ENCODE results near the gene SAMD14. TPM values are rescaled to one million over a fixed set of nuclear protein-coding genes. Genes with fewer than 3 reads are reported as not detected.

The SAMD14 gene
- total RNA-seq, 1 experiment from 2014 or later, result not detected

DNA sequence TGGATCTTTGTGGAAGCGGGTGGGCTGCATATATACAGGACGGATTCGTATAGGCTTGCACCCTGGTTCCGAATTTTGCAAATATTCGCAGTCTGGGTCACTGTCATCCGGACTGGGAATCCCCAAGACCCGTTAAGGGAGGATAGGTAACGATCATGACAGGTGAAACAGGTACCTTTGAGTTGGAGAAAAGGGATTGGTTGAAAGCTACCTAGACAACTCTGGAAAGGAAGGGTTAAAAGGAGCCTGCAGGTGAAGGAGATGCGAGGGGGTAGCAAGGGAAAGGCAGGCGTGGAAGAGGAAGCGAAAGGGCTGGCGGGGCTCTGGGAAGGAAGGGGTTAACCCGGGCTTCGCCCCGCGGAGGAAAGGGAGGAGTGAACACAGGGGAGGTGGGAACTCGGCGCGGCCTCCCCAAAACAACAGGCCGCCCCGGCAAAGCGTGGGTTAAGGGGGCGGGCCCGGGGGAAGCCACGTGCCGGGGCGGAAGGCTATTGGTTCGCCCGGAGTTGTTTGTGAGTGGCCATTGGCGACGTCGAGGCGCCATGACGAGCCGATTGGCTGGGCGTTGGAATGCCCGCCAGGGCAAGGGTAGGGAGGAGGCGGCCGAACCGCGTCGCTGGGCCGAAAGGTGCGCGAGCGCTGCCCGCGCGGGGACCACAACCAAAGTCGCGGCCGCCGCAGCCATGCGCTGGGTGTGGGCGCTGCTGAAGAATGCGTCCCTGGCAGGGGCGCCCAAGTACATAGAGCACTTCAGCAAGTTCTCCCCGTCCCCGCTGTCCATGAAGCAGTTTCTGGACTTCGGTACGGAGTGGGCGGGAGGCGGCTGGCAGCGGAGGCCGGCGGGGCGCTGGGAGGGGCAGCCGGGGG lies 35.0 kb downstream of the SAMD14 start, which contains the start of gene PDK2:
Gene PDK2 (plus strand): TSS at position 599 of the 867 bp plus-strand sequence. CDS start 85 bp downstream, at position 684.
- CTCF ChIA-PET, result interaction anchor here (0.6 to 3.8 kb wide), 27 partner anchors 9 to 203 kb away, joined by 3 to 34 read pairs (median 5); partner anchors contain the start of gene ITGA3
- BruUV-seq (replicated peaks), result no TSS peak

GRCh38 chr17:50094243-50094752 lies 35.7 kb downstream of the SAMD14 start:
- intact Hi-C loops (cut with micrococcal nuclease; ENCODE audit: unreplicated experiment), result loop anchor here (2.0 to 5.0 kb wide), 3 partner anchors 37 to 203 kb away; partner anchors contain the start of gene ITGA3
- peaks cover 69% of the 10 kb centered on the region for H3K36me3 Mint-ChIP-seq (ENCODE audit: insufficient read depth, unreplicated experiment)
- peak overlapping the region; percentile 89 for H3K27ac Mint-ChIP-seq (ENCODE audit: unreplicated experiment)
- no peaks in the 10 kb centered on the region for H3K27me3 Mint-ChIP-seq (ENCODE audit: unreplicated experiment)
- BruUV-seq (replicated peaks), result no TSS peak
- DNase-seq, result peak; percentile 95
- no peaks in the 10 kb centered on the region for H3K9me3 Mint-ChIP-seq (ENCODE audit: low read depth, unreplicated experiment)
- H3K4me1 Mint-ChIP-seq (ENCODE audit: low read depth, unreplicated experiment), result peaks cover 42% of the 10 kb centered on the region
- TF ChIP-seq, protein P1, sequence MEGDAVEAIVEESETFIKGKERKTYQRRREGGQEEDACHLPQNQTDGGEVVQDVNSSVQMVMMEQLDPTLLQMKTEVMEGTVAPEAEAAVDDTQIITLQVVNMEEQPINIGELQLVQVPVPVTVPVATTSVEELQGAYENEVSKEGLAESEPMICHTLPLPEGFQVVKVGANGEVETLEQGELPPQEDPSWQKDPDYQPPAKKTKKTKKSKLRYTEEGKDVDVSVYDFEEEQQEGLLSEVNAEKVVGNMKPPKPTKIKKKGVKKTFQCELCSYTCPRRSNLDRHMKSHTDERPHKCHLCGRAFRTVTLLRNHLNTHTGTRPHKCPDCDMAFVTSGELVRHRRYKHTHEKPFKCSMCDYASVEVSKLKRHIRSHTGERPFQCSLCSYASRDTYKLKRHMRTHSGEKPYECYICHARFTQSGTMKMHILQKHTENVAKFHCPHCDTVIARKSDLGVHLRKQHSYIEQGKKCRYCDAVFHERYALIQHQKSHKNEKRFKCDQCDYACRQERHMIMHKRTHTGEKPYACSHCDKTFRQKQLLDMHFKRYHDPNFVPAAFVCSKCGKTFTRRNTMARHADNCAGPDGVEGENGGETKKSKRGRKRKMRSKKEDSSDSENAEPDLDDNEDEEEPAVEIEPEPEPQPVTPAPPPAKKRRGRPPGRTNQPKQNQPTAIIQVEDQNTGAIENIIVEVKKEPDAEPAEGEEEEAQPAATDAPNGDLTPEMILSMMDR (IDR thresholded peaks at IDR 0.05; ENCODE audit: unreplicated experiment), result peak; percentile 97
- CTCF ChIA-PET, result interaction anchor here (0.6 to 3.8 kb wide), 30 partner anchors 10 to 1881 kb away, joined by 3 to 34 read pairs (median 5); partner anchors contain the start of gene ITGA3
- peak overlapping the region; percentile 90 for H3K4me3 Mint-ChIP-seq (ENCODE audit: low read depth, unreplicated experiment)

More for the DNA sequence above, 35.0 kb downstream of the SAMD14 start, which contains the start of gene PDK2:
- peaks cover 48% of the 10 kb centered on the region for H3K4me1 Mint-ChIP-seq (ENCODE audit: low read depth, unreplicated experiment)
- TF ChIP-seq, protein P1 (IDR thresholded peaks at IDR 0.05; ENCODE audit: unreplicated experiment), result no peak
- no peaks in the 10 kb centered on the region for H3K9me3 Mint-ChIP-seq (ENCODE audit: low read depth, unreplicated experiment)
- intact Hi-C loops (cut with micrococcal nuclease; ENCODE audit: unreplicated experiment), result loop anchor here (2.0 to 5.0 kb wide), 3 partner anchors 38 to 202 kb away; partner anchors contain the start of gene ITGA3
- peak within 1 kb of the TSS; percentile 89 for H3K27ac Mint-ChIP-seq (ENCODE audit: unreplicated experiment)
- peaks cover 63% of the 10 kb centered on the region for H3K36me3 Mint-ChIP-seq (ENCODE audit: insufficient read depth, unreplicated experiment)
- H3K4me3 Mint-ChIP-seq (ENCODE audit: low read depth, unreplicated experiment), result peak within 1 kb of the TSS; percentile 90
- H3K27me3 Mint-ChIP-seq (ENCODE audit: unreplicated experiment), result no peaks in the 10 kb centered on the region
- peak; percentile 98 for DNase-seq

DNA sequence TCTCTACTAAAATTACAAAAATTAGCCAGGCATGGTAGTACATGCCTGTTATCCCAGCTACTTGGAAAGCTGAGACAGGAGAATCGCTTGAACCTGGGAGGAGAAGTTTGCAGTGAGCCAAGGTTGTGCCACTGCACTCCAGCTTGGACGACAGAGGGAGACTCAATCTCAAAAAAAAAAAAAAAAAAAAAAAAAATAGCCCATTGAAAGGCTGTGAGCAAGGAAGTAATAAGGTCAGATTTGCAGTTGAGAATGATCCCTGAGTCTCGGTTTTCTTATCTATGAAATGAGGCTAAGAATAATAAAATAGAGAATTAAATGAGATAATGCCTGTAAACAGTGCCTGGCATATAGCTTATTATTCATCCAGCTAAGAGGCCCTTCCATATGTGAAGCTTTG lies 36.2 kb downstream of the SAMD14 start:
- TF ChIP-seq, protein P1 (IDR thresholded peaks at IDR 0.05; ENCODE audit: unreplicated experiment), result no peak
- no TSS peak for BruUV-seq (replicated peaks)
- Mint-ChIP-seq H3K36me3 (ENCODE audit: insufficient read depth, unreplicated experiment) (peaks cover 74% of the 10 kb centered on the region), H3K27ac (ENCODE audit: unreplicated experiment) (peak overlapping the region; percentile 89), H3K9me3 (ENCODE audit: low read depth, unreplicated experiment) (no peaks in the 10 kb centered on the region), H3K4me3 (ENCODE audit: low read depth, unreplicated experiment) (no peak overlapping the region), H3K27me3 (ENCODE audit: unreplicated experiment) (no peaks in the 10 kb centered on the region), H3K4me1 (ENCODE audit: low read depth, unreplicated experiment) (peaks cover 39% of the 10 kb centered on the region)
- DNase-seq, result no peak
- intact Hi-C loops (cut with micrococcal nuclease; ENCODE audit: unreplicated experiment), result loop anchor here (2.0 to 5.0 kb wide), 3 partner anchors 37 to 203 kb away; partner anchors contain the start of gene ITGA3
- CTCF ChIA-PET, result interaction anchor here (0.7 to 3.8 kb wide), 29 partner anchors 10 to 1880 kb away, joined by 3 to 34 read pairs (median 5); partner anchors contain the start of gene ITGA3

GRCh38 chr17:50093246-50093645 lies 36.7 kb downstream of the SAMD14 start:
- Mint-ChIP-seq H3K4me1 (ENCODE audit: low read depth, unreplicated experiment) (peaks cover 34% of the 10 kb centered on the region), H3K9me3 (ENCODE audit: low read depth, unreplicated experiment) (no peaks in the 10 kb centered on the region), H3K36me3 (ENCODE audit: insufficient read depth, unreplicated experiment) (peaks cover 80% of the 10 kb centered on the region), H3K27ac (ENCODE audit: unreplicated experiment) (peak overlapping the region; percentile 89), H3K27me3 (ENCODE audit: unreplicated experiment) (no peaks in the 10 kb centered on the region), H3K4me3 (ENCODE audit: low read depth, unreplicated experiment) (no peak overlapping the region)
- CTCF ChIA-PET, result interaction anchor here (0.9 to 3.8 kb wide), 7 partner anchors 13 to 177 kb away, joined by 3 to 34 read pairs (median 7); partner anchors contain the start of gene ITGA3
- intact Hi-C loops (cut with micrococcal nuclease; ENCODE audit: unreplicated experiment), result loop anchor here (5.0 kb wide), 1 partner anchor 36 kb away; the partner anchor contains the start of gene ITGA3
- BruUV-seq (replicated peaks), result no TSS peak
- no peak for DNase-seq
- TF ChIP-seq, protein P1 (IDR thresholded peaks at IDR 0.05; ENCODE audit: unreplicated experiment), result no peak
